Endometrium (tissue), 2 donors: ENCODE data around the gene PROSER2.

Source experiments
- FAIRE-seq: peaks from 2 replicates; lab custom pipeline; 2012; peaks lifted over from hg19 to GRCh38; lab: Jason Lieb, UNC
- donor health status: control.
- donor health status: control.

Gene PROSER2

DNA sequence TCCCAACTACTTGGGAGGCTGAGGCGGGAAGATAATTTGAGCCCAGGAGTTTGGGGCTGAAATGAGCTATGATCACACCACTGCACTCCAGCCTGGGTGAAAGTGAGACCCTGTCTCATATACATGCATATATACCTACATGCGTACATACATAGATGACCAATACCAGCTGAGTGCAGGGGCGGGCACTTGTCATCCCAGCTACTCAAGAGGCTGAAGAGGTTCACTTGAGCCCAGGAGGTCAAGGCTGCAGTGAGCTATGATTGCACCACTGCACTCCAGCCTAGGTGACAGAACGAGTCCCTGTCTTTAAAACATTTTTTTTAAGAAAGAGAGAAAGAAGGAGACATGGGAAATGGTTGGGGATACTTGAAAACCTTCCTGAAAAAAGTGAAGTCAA, 17.4 kb upstream of the PROSER2 start:
- FAIRE-seq: no peak

DNA sequence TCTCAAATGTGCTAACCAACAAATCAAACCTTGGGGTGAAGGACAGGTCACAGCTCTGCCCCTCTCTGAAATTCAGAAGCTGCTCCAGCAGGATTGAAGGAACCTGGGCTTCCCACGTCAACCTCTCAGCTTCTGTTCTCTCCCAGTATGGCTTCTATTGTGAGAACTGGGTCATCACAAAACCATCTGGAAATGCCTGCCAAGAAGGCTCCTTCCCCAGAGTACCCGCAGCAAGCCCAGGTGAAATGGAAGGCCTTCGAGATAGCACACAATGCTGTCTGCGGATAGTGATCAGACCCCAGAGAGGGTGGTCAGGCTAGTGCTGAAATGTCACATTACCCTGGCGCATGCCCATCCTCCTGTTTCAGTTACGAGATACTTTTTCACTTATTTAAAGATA, 16.4 kb upstream of the PROSER2 start:
- no peak for FAIRE-seq

GRCh38 chr10:11808808-11809207, 14.3 kb upstream of the PROSER2 start:
- FAIRE-seq: no peak

DNA sequence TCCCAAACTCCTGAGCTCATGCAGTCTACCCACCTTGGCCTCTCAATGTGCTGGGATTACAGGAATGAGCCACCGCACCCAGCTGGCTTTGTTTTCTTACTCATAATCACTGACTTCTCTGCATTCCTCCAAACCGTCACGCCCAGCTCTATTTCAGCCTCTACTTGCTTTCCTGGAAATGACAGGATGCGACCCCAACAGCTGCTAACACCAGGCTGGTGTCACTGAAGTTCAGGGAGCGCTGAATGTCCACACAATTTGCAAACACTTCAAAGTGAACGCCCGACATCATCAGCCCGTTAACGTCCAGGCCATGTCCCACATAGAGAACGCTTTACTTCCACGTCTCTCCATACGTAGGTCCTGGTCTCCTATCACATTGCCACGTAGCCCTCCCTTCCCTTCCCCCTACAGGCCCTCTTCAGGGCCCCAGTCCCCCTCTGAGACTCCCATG, 12.8 kb upstream of the PROSER2 start:
- FAIRE-seq: no peak

DNA sequence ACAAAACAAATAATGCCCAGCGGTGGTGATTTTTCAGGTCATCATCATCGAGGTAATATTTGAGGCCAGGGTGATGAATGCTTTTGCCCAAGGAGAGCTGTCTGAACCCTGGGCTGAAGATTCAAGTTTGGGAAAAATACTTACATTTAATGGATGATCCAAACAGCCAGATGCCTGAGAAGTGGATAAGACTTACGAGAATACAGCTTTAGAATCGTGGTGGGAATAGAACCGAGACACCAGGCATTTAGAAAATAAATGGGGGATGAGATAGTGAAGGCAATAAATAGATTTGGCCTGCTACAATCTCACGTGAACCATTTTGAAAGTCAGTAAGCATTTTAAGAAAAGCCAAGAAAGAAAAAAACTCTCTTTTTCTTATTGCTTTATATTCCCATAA, 12.2 kb upstream of the PROSER2 start:
- no peak for FAIRE-seq

DNA sequence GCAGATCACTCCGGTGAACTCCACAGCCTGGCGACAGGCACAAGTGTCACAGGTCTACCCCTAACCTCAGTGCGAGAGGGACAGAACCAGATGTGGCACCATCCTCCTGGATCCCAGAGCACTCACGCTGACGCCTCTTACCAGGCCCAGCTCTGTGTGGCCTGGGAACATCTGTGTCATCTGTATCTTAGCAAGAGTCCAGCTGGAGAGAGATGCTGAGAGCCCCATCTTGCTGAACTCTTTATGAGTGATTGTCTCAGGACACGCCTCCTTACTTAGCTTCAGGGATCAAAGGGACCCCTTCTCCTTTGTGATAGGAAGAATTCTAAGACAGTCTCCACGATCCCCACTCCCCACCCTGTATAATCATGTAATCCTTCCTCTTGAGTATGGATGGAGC, 10.0 kb upstream of the PROSER2 start:
- no peak for FAIRE-seq

- no peak for FAIRE-seq
These were observed 9.1 kb upstream of the PROSER2 start for GRCh38 chr10:11813855-11814567.

DNA sequence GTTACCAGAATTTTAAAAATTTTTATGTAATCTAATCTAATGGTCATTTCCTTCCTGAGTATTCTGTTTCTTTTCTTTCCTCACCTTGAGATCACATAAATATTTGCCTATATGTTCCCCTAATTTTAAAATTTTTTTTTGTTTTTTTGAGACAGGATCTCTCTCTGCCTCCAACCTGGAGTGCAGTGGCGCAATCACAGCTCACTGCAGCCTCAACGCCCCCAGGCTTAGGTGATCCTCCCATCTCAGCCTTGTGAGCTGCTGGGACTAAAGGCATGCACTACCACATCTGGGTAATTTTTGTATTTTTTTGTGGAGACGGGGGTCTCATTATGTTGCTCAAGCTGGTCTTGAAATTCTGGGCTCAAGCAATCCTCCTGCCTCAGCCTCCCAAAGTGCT, 4.1 kb upstream of the PROSER2 start:
- FAIRE-seq: no peak

GRCh38 chr10:11822026-11822756, 965 bp upstream of the PROSER2 start:
- no peak for FAIRE-seq

GRCh38 chr10:11822809-11823121, 391 bp upstream of the PROSER2 start:
- no peak for FAIRE-seq

GRCh38 chr10:11823989-11824346, 812 bp downstream of the PROSER2 start:
- FAIRE-seq: no peak

DNA sequence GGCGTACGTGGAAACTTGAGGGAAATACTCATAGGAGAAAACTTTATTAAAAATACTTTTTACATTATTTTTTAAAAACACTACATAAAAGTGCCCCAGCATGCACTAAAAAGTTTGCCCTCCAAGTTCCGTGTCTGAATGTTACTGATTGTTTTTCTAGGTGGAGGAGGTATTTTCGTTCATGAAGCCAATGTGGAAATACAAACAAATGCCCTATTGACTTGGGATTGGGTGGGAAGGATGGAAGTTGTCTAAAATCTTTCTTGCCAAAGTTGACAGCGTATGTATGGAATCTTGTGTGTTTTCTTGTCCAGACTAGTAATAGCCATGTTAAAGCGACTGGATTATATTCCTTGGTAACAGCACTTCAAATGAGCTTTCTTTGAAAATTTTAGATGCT, 1.2 kb downstream of the PROSER2 start:
- no peak for FAIRE-seq

DNA sequence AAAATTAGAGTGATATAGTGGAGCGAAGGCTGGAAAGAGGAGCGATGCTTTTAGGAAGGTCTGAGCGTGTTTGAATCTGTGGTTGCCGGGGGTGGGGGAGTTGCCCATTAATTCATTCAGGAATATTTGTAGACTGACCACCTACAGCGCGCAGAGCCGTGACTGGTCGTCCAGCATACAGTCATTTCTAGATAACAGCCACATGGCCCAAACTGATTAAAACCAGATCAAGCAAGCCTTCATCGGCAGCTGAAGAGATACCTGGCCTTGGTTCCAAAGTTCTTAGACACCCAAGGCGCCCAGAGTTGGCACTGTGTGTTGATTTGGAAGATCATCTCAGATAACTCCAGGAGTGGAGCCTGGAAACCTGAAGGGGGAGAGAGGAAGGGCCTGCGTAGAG, 1.7 kb downstream of the PROSER2 start:
- no peak for FAIRE-seq

GRCh38 chr10:11825796-11826414, 2.7 kb downstream of the PROSER2 start:
- FAIRE-seq: no peak

DNA sequence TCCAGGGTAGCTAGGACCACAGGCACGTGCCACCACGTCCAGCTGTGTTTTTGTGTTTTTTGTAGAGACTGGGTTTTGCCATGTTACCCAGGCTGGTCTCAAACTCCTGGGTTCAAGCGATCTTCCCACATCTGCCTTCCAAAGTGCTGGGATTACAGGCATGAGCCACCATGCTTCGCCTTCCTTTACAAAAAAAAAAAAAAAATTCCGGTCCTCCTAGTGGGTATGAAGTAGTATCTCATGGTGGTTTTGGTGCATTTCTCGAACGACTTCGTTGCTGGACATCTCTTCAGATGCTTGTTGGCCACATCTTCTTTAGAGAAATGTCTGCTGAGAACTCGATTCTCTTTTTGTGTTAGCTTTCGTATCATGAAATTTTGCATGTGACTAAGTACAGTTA, 3.9 kb downstream of the PROSER2 start:
- FAIRE-seq: no peak

GRCh38 chr10:11827414-11827813, 4.3 kb downstream of the PROSER2 start:
- FAIRE-seq: no peak

DNA sequence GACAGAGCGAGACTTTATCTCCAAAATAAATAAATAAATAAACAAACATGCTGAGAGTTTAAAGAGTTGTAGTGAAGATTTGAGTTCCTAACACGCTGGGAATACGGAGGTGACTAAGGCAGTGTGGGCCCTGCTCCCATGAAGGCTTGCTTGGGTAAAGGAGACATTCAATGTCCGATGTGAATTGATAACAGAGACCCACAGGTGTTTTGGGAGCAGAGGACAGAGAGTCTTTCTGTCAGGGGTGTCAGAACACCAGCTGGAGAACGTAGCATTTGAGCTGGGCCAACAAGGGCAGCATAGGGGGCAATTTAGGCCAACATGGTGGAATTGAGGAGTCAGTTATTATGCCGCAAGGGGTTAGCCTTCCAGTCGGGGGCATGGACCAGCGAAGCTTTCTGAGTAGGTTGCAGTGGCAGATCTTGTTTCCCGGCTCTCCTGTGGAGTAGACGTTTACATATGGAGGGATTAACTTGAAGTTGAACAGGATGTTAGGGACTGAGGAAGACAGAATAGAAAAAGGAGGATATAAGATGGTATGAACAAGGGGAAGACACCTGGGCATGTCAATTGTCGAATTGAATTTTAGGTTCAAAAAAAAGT, 5.6 kb downstream of the PROSER2 start:
- no peak for FAIRE-seq

GRCh38 chr10:11830836-11831519, 7.8 kb downstream of the PROSER2 start:
- FAIRE-seq: no peak

- FAIRE-seq: no peak
These were observed 8.4 kb downstream of the PROSER2 start for GRCh38 chr10:11831520-11831951.

- FAIRE-seq: no peak
These were observed 8.9 kb downstream of the PROSER2 start for GRCh38 chr10:11832042-11832441.

DNA sequence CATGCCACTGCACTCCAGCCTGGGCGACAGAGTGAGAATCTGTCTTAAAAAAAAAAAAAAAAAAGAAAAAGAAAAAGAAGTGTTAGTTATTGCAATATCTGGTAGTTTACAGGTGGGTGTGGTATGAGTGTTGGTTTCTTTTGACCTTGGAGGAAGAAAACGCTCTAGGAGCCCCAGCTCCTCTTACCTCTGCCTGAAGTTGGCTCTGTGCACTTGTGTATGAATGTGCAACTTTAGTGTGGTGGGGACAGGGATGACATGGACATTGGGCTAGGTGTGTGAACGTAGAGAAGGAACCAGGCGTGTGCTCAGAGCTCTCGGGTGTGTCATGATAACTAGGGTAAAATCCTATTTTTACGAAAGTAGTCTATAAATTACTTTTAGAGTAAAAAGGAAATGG, 11.9 kb downstream of the PROSER2 start:
- FAIRE-seq: no peak

- FAIRE-seq: no peak
These were observed 12.5 kb downstream of the PROSER2 start for GRCh38 chr10:11835704-11836103.
